Head of caudate nucleus (tissue), 42 donors: ENCODE data around the gene GNG5.
"Not testable (repeated sequence)": the region's sequence is repeated elsewhere in the genome, so short reads cannot be mapped to it uniquely, and the experiment has no call there.

Experiments used
- DNase-seq, 42 donors: peaks; one replicate each; pipeline versions ENCODE4 v3.0.0 to v3.0.0-alpha.2; 2020 to 2021; ENCODE audit warnings: mixed read lengths in 7 of 42
- intact Hi-C: fragments of 100-400 bp; cut with DNase I; formaldehyde crosslinking; loops from one replicate; pipeline ENCODE4 v1.15.0; 2022

The GNG5 gene

GRCh38 chr1:84496498-84496897 lies 9.9 kb downstream of the GNG5 start:
- DNase-seq = no peak
- intact Hi-C loops = no loop called here

GRCh38 chr1:84493747-84494146 lies 12.6 kb downstream of the GNG5 start:
- DNase-seq = no peak
- intact Hi-C loops = no loop called here

GRCh38 chr1:84492726-84493125 lies 13.7 kb downstream of the GNG5 start:
- no peak for DNase-seq
- intact Hi-C loops = no loop called here

GRCh38 chr1:84489766-84490165 lies 16.6 kb downstream of the GNG5 start:
- intact Hi-C loops = no loop called here
- DNase-seq = no peak

- DNase-seq = no peak
- intact Hi-C loops = no loop called here
Observed at GRCh38 chr1:84488107-84488506, 18.3 kb downstream of the GNG5 start.

- intact Hi-C loops = no loop called here
- DNase-seq = no peak
Observed at GRCh38 chr1:84481317-84481716, 25.1 kb downstream of the GNG5 start.

- no peak for DNase-seq
- intact Hi-C loops = no loop called here
Observed at GRCh38 chr1:84480650-84481049, 25.7 kb downstream of the GNG5 start.

- DNase-seq = peak in 1 of 42 donors; percentile 5
- intact Hi-C loops = no loop called here
Observed at GRCh38 chr1:84479998-84480397, 26.4 kb downstream of the GNG5 start.

GRCh38 chr1:84478876-84479868 lies 27.2 kb downstream of the GNG5 start, which contains the start of gene RPF1:
Gene RPF1 (plus strand): TSS chr1:84479266. CDS start chr1:84479282, 16 bp downstream.
- peak; percentile 59 to 93 (median 84) for DNase-seq
- intact Hi-C loops = no loop called here

- DNase-seq = no peak
- intact Hi-C loops = no loop called here
Observed at GRCh38 chr1:84476225-84476624, 30.2 kb downstream of the GNG5 start.

- intact Hi-C loops = no loop called here
- peak in 25 of 42 donors; percentile 7 to 80 (median 31) for DNase-seq
Observed at GRCh38 chr1:84467298-84467697, 39.1 kb downstream of the GNG5 start.

GRCh38 chr1:84462118-84462517 lies 44.3 kb downstream of the GNG5 start:
- intact Hi-C loops = no loop called here
- DNase-seq = no peak

GRCh38 chr1:84452436-84452835 lies 53.9 kb downstream of the GNG5 start:
- intact Hi-C loops = no loop called here
- DNase-seq = no peak

- intact Hi-C loops = no loop called here
Observed at GRCh38 chr1:84450910-84451309, 55.5 kb downstream of the GNG5 start.

GRCh38 chr1:84448704-84449103 lies 57.7 kb downstream of the GNG5 start:
- intact Hi-C loops, DNase-seq: not testable (repeated sequence)

More at GRCh38 chr1:84450910-84451309, 55.5 kb downstream of the GNG5 start:
- no peak for DNase-seq
